K562 (cell line): ENCODE data around the gene SRRM5. TPM values are rescaled to one million over a fixed set of nuclear protein-coding genes. Genes with fewer than 3 reads are reported as not detected.
A peak's percentile ranks its signal among the peaks of the same experiment; 100 is the strongest.

Source experiments
- BCOR ChIP-seq: fragments of 450-650 bp; IDR thresholded peaks from 2 replicates; pipeline ENCODE4 v1.6.1; 2016
- C11orf30 ChIP-seq: fragments of 450-650 bp; IDR thresholded peaks from 2 replicates; pipeline ENCODE4 v1.6.1; 2016; ENCODE audit warnings: low read depth, mild to moderate bottlenecking
- CHD2 ChIP-seq: IDR thresholded peaks from 2 replicates; pipeline ENCODE4 v1.6.1; 2011; ENCODE audit warnings: low read depth, low read length
- FOS ChIP-seq: IDR thresholded peaks from 3 replicates; pipeline ENCODE4 v1.6.1; 2011; ENCODE audit not compliant: insufficient read length; ENCODE audit errors: extremely low read depth
- HBP1 ChIP-seq: fragments of 450-650 bp; formaldehyde crosslinking; IDR thresholded peaks from 2 replicates; pipeline ENCODE4 v1.4.0; 2022; ENCODE audit warnings: missing genetic modification characterization
- HNRNPH1 ChIP-seq: fragments of 200-400 bp; formaldehyde crosslinking; optimal IDR thresholded peaks from 2 replicates; pipeline ENCODE3; 2017; ENCODE audit warnings: low read depth, mild to moderate bottlenecking, low read length, moderate library complexity
- ILF3 ChIP-seq: fragments of 450-650 bp; IDR thresholded peaks from 2 replicates; pipeline ENCODE4 v1.6.1; 2018; ENCODE audit warnings: antibody characterized with exemption, mild to moderate bottlenecking, moderate library complexity, borderline replicate concordance
- KAT2B ChIP-seq: IDR thresholded peaks from one replicate; pipeline ENCODE4 v1.6.1; 2012; ENCODE audit warnings: low read depth, mild to moderate bottlenecking, control low read depth, inconsistent platforms, low read length, moderate library complexity
- LCOR ChIP-seq: sonication (generic); formaldehyde crosslinking; IDR thresholded peaks from 2 replicates; pipeline ENCODE4 v1.8.0; 2022; ENCODE audit warnings: mild to moderate bottlenecking, missing genetic modification reagents
- MEIS2 ChIP-seq: fragments of 450-650 bp; IDR thresholded peaks from 2 replicates; pipeline ENCODE4 v1.6.1; 2014; ENCODE audit warnings: mild to moderate bottlenecking; ENCODE audit not compliant: partially characterized antibody
- MTA3 ChIP-seq: fragments of 450-650 bp; formaldehyde crosslinking; IDR thresholded peaks from 2 replicates; pipeline ENCODE4 v1.6.1; 2017; ENCODE audit warnings: mild to moderate bottlenecking, borderline replicate concordance
- NR4A1 ChIP-seq, 2 experiments: fragments of 250-450 bp in 1 of 2; fragments of 450-650 bp in 1 of 2; sonication (Bioruptor Pico) in 1 of 2; IDR thresholded peaks; 2 replicates each; pipeline versions ENCODE4 v1.4.0 to v1.6.1; 2016 to 2020; ENCODE audit warnings: mild to moderate bottlenecking in 2 of 2, missing compliant biosample characterization in 1 of 2, missing genetic modification characterization in 1 of 2, moderate library complexity in 1 of 2
- PATZ1 ChIP-seq: fragments of 250-450 bp; sonication (Bioruptor Pico); IDR thresholded peaks from 2 replicates; pipeline ENCODE4 v1.5.0; 2020; ENCODE audit warnings: mild to moderate bottlenecking, borderline replicate concordance
- PTTG1 ChIP-seq: fragments of 450-650 bp; IDR thresholded peaks from 2 replicates; pipeline ENCODE4 v1.6.1; 2016; ENCODE audit warnings: low read depth, mild to moderate bottlenecking, missing genetic modification characterization, missing compliant biosample characterization
- RFX5 ChIP-seq: IDR thresholded peaks from 2 replicates; pipeline ENCODE4 v1.6.1; 2011; ENCODE audit warnings: low read depth, mild to moderate bottlenecking, improper control_type of control experiment, low read length
- RHOXF2B ChIP-seq: fragments of 250-450 bp; sonication (Bioruptor Pico); conservative IDR thresholded peaks from 2 replicates; pipeline ENCODE4 v1.5.1; 2021
- SETDB1 ChIP-seq: IDR thresholded peaks from one replicate; pipeline ENCODE4 v1.6.1; 2012; ENCODE audit warnings: low read length, control low read depth, inconsistent platforms
- SMAD4 ChIP-seq: fragments of 250-450 bp; sonication (Bioruptor Pico); conservative IDR thresholded peaks from 2 replicates; pipeline ENCODE4 v1.8.0; 2021; ENCODE audit warnings: inconsistent platforms, mild to moderate bottlenecking, moderate library complexity
- TEAD2 ChIP-seq: fragments of 450-650 bp; IDR thresholded peaks from 2 replicates; pipeline ENCODE4 v1.6.1; 2016; ENCODE audit warnings: missing genetic modification characterization, control low read depth, missing compliant biosample characterization
- ZC3H11A ChIP-seq: IDR thresholded peaks from 2 replicates; pipeline ENCODE4 v1.6.1; 2012; ENCODE audit warnings: low read depth, low read length, improper control_type of control experiment
- ZKSCAN1 ChIP-seq: fragments of 150-350 bp; IDR thresholded peaks from 2 replicates; pipeline ENCODE4 v1.6.1; 2016; ENCODE audit warnings: low read depth, low read length
- ZNF24 ChIP-seq: fragments of 450-650 bp; IDR thresholded peaks from 2 replicates; pipeline ENCODE4 v1.6.1; 2016
- ZNF324 ChIP-seq: fragments of 250-450 bp; sonication (Bioruptor Pico); IDR thresholded peaks from 2 replicates; pipeline ENCODE4 v1.4.0; 2020; ENCODE audit warnings: mild to moderate bottlenecking
- ZNF449 ChIP-seq: fragments of 250-450 bp; sonication (Bioruptor Pico); IDR thresholded peaks from 2 replicates; pipeline ENCODE4 v1.8.0; 2022; ENCODE audit warnings: moderate library complexity, mild to moderate bottlenecking, inconsistent platforms
- ZNF695 ChIP-seq: fragments of 450-650 bp; formaldehyde crosslinking; IDR thresholded peaks from 2 replicates; pipeline ENCODE4 v1.4.0; 2020; ENCODE audit warnings: mild to moderate bottlenecking, moderate library complexity
- polyA plus RNA-seq, 8 experiments: library from polyadenylated mRNA; depleted of rRNA in 4 of 8; stranded (reverse) in 5 of 8; unstranded in 3 of 8; fragments of >200 nt; fragmentation: Nextera tagmentation in 2 of 8; fragmentation: Illumina TruSeq in 1 of 8; extraction: Ambion mirVana in 2 of 8; extraction: Trizol in 1 of 8; gene quantifications; 2 replicates each; pipeline versions ENCODE4 v1.2.1 to v1.2.3, GENCODE V29; 2011 to 2014; ENCODE audit warnings: inconsistent platforms in 1 of 8, missing spikeins in 1 of 8
- total RNA-seq, 7 experiments: library from RNA; depleted of rRNA in 6 of 7; stranded (reverse); fragments of >200 nt in 6 of 7; fragmentation: Illumina TruSeq in 2 of 7; extraction: Trizol in 2 of 7; gene quantifications; 2 replicates each; pipeline versions ENCODE4 v1.2.1 to v1.2.3, GENCODE V29; 2011 to 2021; ENCODE audit warnings: low replicate concordance in 1 of 7

The SRRM5 gene
- total and polyA plus RNA-seq, 9 of the 15 experiments (the other 6 are each of a cell fraction or from before 2014, with no cell fraction given), result 0.09 to 0.45 (median 0.18) TPM; not detected in 2

GRCh38 chr19:43595999-43596841 lies 15.7 kb upstream of the SRRM5 start, which contains the start of the genes IRGQ and ZNF576 (continued):
- peak; percentile 25; the same call in 1 of the 2 replicates for TF ChIP-seq BCOR
- no peak for TF ChIP-seq FOS
- TF ChIP-seq ZC3H11A, result peak; percentile 31; the same call in 1 of the 2 replicates
- TF ChIP-seq NR4A1 (CRISPR knock-in tag; IDR thresholded peaks at IDR 0.05), result peak; percentile 80; the same call in 1 of the 2 replicates
- TF ChIP-seq NR4A1 (tag; IDR thresholded peaks at IDR 0.05), result no peak
- peak; percentile 24; the same call in 1 of the 2 replicates for TF ChIP-seq SMAD4
- TF ChIP-seq HBP1, result no peak
- 0 out of 2 replicates have a peak, but pooled peaks have one; percentile 34 for TF ChIP-seq ZNF324
- no peak for TF ChIP-seq ZNF449 (CRISPR knock-in tag)
- 0 out of 2 replicates have a peak, but pooled peaks have one; percentile 52 for TF ChIP-seq ZKSCAN1
- no peak; the same call in 1 of the 2 replicates for TF ChIP-seq PATZ1 (CRISPR knock-in tag)
- TF ChIP-seq ZNF695 (CRISPR knock-in tag), result no peak
- no peak for TF ChIP-seq HNRNPH1
- TF ChIP-seq RHOXF2B (CRISPR knock-in tag), result peak; percentile 75; the same call in 1 of the 2 replicates
- TF ChIP-seq MEIS2, result peak; percentile 99
- no peak for TF ChIP-seq TEAD2
- peak; percentile 96 for TF ChIP-seq MTA3
- TF ChIP-seq CHD2, result no peak; the same call in 1 of the 2 replicates
- TF ChIP-seq ZNF24, result no peak
- no peak; the same call in 1 of the 2 replicates for TF ChIP-seq ILF3
- no peak for TF ChIP-seq SETDB1
- TF ChIP-seq RFX5, result no peak
- no peak for TF ChIP-seq PTTG1 (tag)
- TF ChIP-seq C11orf30, result peak; percentile 99
- no peak for TF ChIP-seq KAT2B
- TF ChIP-seq LCOR (CRISPR knock-in tag), result 0 out of 2 replicates have a peak, but pooled peaks have one; percentile 41
